Karpas-422 (cell line): ENCODE data around the gene SPRY4. TPM values are rescaled to one million over a fixed set of nuclear protein-coding genes. Genes with fewer than 3 reads are reported as not detected.

Experiments
- DNase-seq: peaks from one replicate; pipeline ENCODE4 v3.0.0-alpha.2; 2015
- H2AFZ ChIP-seq: fragments of 200-600 bp; sonication (generic); 2 replicates; pipeline ENCODE4 v1.6.1; 2014; ENCODE audit warnings: antibody characterized with exemption, low read length, mixed read lengths
- H3K27ac ChIP-seq: fragments of 200-600 bp; sonication (generic); 2 replicates; pipeline ENCODE4 v1.5.1; 2014; ENCODE audit warnings: mild to moderate bottlenecking, low read length, moderate library complexity
- H3K27me3 ChIP-seq: fragments of 200-600 bp; sonication (generic); 2 replicates; pipeline ENCODE4 v1.6.1; 2014; ENCODE audit warnings: low read length, mixed read lengths
- H3K36me3 ChIP-seq: fragments of 200-600 bp; sonication (generic); 2 replicates; pipeline ENCODE4 v1.6.1; 2014; ENCODE audit warnings: low read length, mixed read lengths; ENCODE audit not compliant: insufficient read depth
- H3K4me1 ChIP-seq: fragments of 200-600 bp; sonication (generic); 2 replicates; pipeline ENCODE4 v1.6.1; 2014; ENCODE audit warnings: mild to moderate bottlenecking, low read length, mixed read lengths
- H3K4me2 ChIP-seq: fragments of 200-600 bp; sonication (generic); 2 replicates; pipeline ENCODE4 v1.6.1; 2014; ENCODE audit warnings: low read length, low read depth, mild to moderate bottlenecking; ENCODE audit not compliant: poor library complexity, severe bottlenecking
- H3K4me3 ChIP-seq: fragments of 200-600 bp; sonication (generic); 2 replicates; pipeline ENCODE4 v1.5.1; 2014; ENCODE audit warnings: mild to moderate bottlenecking, antibody characterized with exemption, low read length, mixed read lengths
- H3K79me2 ChIP-seq: fragments of 200-600 bp; sonication (generic); 2 replicates; pipeline ENCODE4 v1.6.1; 2014; ENCODE audit warnings: mild to moderate bottlenecking, low read length, mixed read lengths
- H3K9ac ChIP-seq: fragments of 200-600 bp; sonication (generic); 2 replicates; pipeline ENCODE4 v1.6.0; 2014; ENCODE audit warnings: low read length
- H3K9me2 ChIP-seq: fragments of 200-600 bp; sonication (generic), shearing (Covaris generic); replicated peaks from 2 replicates; pipeline ENCODE4 v1.6.0; 2014; ENCODE audit warnings: mild to moderate bottlenecking, low read length, moderate library complexity; ENCODE audit not compliant: insufficient read depth
- H3K9me3 ChIP-seq: fragments of 300-700, 200-600 bp; sonication (generic); 2 replicates; pipeline ENCODE4 v1.6.1; 2014; ENCODE audit warnings: low read length, mixed read lengths
- H4K20me1 ChIP-seq: fragments of 200-600 bp; sonication (generic); 2 replicates; pipeline ENCODE4 v1.6.1; 2014; ENCODE audit warnings: mild to moderate bottlenecking, antibody characterized with exemption, low read length, low read depth; ENCODE audit not compliant: insufficient read depth
- total RNA-seq: library from RNA; depleted of rRNA; stranded (reverse); fragments of >200 nt; shearing (Covaris generic); gene quantifications from 2 replicates; pipeline ENCODE4 v1.2.3, GENCODE V29; 2014; ENCODE audit warnings: low replicate concordance

SPRY4 gene
- total RNA-seq, 1 experiment from 2014 or later = 0.26 TPM

DNA sequence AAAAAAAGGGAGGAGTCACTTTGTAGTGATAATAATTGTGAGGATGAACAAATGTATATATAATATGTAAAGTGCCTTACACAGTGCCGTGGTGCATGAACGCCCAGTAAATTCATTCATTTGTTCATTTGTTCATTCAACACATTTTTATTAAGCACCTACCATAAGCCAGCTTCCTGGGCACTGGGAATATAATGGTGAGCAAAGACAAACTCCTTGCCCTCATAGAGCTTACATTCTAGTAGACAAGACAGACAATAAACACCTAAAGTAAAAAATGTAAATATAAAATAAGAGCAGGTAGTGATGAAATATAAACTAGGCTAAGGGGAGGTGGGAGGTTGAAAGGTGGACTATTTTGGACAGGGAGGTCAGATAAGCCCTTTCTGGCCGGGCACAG is 32.0 kb downstream of the SPRY4 start:
- no peak for DNase-seq
- Histone ChIP-seq H2AFZ (no peak overlapping the region), H3K27me3 (no peaks in the 10 kb centered on the region), H3K9me2 (no peaks in the 10 kb centered on the region), H3K4me2 (no peak overlapping the region), H3K9me3 (no peaks in the 10 kb centered on the region), H4K20me1 (no peaks in the 10 kb centered on the region), H3K79me2 (no peaks in the 10 kb centered on the region), H3K27ac (no peak overlapping the region), H3K4me3 (no peak overlapping the region), H3K9ac (no peak overlapping the region), H3K36me3 (no peaks in the 10 kb centered on the region), H3K4me1 (no peaks in the 10 kb centered on the region)

DNA sequence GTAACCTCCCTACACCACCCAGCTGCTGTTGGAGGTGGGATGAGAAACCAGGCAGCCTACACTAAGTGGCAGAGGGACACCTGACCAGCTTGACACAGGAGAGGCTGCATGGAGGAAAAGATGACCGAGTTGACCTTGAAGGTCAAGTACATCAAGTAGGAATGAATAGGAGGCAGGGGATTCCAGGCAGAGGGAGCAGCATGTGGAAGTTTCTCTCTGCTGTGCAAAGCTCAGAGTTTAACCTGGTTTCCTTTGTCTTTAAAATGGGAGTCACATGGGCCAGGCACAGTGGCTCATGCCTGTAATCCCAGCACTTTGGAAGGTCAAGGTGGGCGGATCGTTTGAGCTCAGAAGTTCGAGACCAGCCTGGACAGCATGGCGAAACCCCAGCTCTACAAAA is 32.6 kb downstream of the SPRY4 start:
- Histone ChIP-seq H3K9me3 (no peaks in the 10 kb centered on the region), H3K27ac (no peak overlapping the region), H4K20me1 (no peaks in the 10 kb centered on the region), H3K27me3 (no peaks in the 10 kb centered on the region), H3K4me3 (no peak overlapping the region), H3K9me2 (no peaks in the 10 kb centered on the region), H3K79me2 (no peaks in the 10 kb centered on the region), H2AFZ (no peak overlapping the region), H3K4me2 (no peak overlapping the region), H3K36me3 (no peaks in the 10 kb centered on the region), H3K4me1 (no peaks in the 10 kb centered on the region), H3K9ac (no peak overlapping the region)
- no peak for DNase-seq

DNA sequence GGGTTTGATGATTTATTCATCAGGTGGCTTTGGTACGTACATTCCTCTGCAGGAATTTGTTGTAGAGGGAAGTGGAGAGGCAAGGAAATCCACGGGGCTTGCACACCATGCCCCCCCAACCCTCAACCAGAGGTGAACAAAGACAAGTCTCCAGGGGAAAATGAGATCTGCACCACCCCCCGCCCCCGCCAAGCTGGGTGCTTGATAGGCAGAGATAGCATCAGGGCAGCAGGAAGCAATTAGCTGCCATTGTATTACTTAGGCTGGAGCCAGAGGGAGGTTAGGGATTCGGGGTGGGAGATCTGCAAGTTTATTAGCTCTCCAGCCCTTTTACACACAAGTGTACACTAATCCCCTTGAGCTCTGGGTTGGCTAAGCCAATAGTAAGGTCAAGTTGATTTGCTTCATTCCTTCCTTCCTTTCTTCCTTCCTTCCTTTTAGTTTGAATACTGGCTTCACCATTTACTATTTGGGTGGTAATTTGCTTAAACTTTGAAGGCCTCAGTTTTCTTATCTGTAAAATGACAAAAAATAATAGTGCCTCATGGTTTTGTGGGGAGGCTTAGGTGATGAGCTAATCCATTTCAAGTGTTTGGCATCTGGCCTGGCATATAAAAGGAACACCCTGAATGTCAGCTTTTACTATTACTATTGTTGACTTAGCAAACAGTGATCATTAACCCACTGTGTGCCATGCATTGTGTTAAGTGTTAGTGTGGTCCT is 34.1 kb downstream of the SPRY4 start:
- H3K27me3 ChIP-seq = no peaks in the 10 kb centered on the region
- no peak overlapping the region for H2AFZ ChIP-seq
- no peak overlapping the region for H3K27ac ChIP-seq
- H3K36me3 ChIP-seq = no peaks in the 10 kb centered on the region
- no peak overlapping the region for H3K4me2 ChIP-seq
- DNase-seq = no peak
- no peak overlapping the region for H3K4me3 ChIP-seq
- H3K79me2 ChIP-seq = no peaks in the 10 kb centered on the region
- H3K9ac ChIP-seq = no peak overlapping the region
- no peaks in the 10 kb centered on the region for H3K9me2 ChIP-seq
- H3K9me3 ChIP-seq = no peaks in the 10 kb centered on the region
- no peaks in the 10 kb centered on the region for H3K4me1 ChIP-seq
- H4K20me1 ChIP-seq = no peaks in the 10 kb centered on the region

DNA sequence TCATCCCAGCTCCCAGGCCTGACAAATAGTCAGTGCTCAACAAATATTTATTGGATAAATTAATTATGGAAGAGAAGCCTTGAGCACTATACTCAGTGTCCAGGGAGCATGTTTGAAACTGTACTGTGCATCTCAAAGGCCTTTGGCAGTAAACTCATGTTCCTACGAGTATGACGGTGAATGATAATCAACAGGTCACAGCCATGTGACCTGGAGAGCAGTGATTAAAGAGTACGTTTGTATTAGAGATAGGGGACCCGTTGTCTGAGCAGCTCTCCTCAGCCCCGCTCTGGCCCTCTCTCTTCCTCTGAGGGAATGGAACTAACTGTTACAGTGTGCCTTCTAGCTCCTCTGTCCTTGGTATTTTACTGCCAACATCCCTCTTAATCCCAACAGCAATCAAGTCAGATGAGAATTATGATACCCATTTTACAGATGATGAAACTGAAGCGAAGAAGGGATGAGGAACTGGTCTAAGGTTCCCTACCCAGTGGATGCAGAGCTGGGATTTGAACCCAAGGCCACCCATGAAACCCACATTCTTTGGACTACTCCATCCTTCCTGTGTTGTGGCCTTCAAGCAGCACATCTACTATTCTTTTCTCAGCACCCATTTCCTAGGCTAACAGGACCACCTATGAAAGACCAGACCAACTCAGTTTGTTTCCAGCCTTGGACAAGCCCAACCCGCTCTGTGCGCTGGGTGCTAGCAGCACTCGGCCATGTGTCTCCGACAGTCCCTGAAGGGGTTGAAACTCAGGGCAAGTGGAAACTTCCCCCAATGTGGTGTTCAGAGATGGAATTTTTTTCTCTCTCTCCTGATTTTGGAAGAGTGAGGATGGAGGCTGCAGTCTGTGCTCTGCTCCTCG is 34.9 kb downstream of the SPRY4 start:
- no peaks in the 10 kb centered on the region for H3K27me3 ChIP-seq
- no peaks in the 10 kb centered on the region for H3K9me3 ChIP-seq

DNA sequence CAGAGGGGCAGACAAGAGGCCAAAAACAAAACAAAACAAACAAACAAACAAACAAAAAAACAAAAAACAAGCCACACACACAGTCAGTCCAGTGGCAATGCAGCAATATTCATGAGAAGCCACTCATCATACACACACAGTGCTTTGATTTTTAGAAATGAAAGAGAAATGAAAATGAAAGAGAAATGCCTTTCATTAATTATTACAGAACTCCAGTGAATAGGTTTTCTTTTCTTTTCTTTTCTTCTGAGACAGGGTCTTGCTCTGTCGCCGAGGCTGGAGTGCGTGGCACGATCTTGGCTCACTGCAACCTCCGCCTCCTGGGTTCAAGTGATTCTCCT is 36.9 kb downstream of the SPRY4 start:
- no peak overlapping the region for H3K4me3 ChIP-seq
- no peaks in the 10 kb centered on the region for H3K4me1 ChIP-seq
- no peak overlapping the region for H3K9ac ChIP-seq
- H4K20me1 ChIP-seq = no peaks in the 10 kb centered on the region
- H3K27me3 ChIP-seq = no peaks in the 10 kb centered on the region
- DNase-seq = no peak
- no peak overlapping the region for H3K27ac ChIP-seq
- no peaks in the 10 kb centered on the region for H3K79me2 ChIP-seq
- H3K36me3 ChIP-seq = no peaks in the 10 kb centered on the region
- no peaks in the 10 kb centered on the region for H3K9me3 ChIP-seq
- no peaks in the 10 kb centered on the region for H3K9me2 ChIP-seq
- no peak overlapping the region for H3K4me2 ChIP-seq
- H2AFZ ChIP-seq = no peak overlapping the region

More for the DNA sequence above, 34.9 kb downstream of the SPRY4 start:
- Histone ChIP-seq H2AFZ (no peak overlapping the region), H4K20me1 (no peaks in the 10 kb centered on the region), H3K4me1 (no peaks in the 10 kb centered on the region), H3K9ac (no peak overlapping the region), H3K4me2 (no peak overlapping the region), H3K79me2 (no peaks in the 10 kb centered on the region), H3K36me3 (no peaks in the 10 kb centered on the region), H3K27ac (no peak overlapping the region), H3K9me2 (no peaks in the 10 kb centered on the region), H3K4me3 (no peak overlapping the region)
- no peak for DNase-seq

DNA sequence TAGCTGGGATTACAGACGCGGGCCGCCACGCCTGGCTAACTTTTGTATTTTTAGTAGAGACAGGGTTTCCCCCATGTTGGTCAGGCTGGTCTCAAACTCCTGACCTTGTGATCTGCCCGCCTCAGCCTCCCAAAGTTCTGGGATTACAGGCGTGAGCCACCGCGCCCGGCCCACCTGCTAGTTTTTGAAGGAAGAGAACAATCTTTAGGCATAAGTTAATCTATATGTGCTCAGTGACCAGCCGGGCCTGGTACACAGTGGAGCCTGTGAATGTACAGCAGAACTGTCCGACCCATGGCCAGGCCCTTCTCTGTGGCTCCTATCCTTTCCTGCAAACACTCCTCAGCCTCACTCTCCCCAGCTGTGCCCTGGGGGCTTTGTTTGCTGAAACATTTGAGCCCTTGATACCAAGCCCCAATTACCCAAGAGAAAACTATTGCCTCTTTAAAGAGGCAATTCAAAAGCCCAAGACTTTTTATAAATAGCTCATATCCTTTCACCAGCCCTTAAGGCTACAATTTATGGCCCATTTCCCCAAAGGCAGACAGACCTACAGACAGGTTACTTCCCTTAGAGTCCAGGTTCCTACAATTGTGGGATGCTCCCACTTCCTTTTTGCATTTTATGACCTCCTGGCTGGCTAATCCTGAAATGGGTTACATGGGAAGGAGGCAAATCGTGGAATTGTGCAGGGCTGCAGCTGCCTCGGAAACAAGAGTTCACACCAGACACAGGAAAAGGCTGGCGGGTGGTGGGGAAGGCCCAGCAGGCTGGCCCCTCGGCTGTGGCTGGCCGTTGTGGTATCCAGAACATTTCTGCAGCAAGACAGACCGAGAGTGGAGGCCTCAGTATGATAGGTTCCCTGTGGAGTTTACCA is 37.5 kb downstream of the SPRY4 start:
- Histone ChIP-seq H3K9me3 (no peaks in the 10 kb centered on the region), H3K36me3 (no peaks in the 10 kb centered on the region), H3K4me2 (no peak overlapping the region), H3K9ac (no peak overlapping the region), H3K27me3 (no peaks in the 10 kb centered on the region), H2AFZ (no peak overlapping the region), H4K20me1 (no peaks in the 10 kb centered on the region), H3K27ac (no peak overlapping the region), H3K79me2 (no peaks in the 10 kb centered on the region), H3K9me2 (no peaks in the 10 kb centered on the region), H3K4me1 (no peaks in the 10 kb centered on the region), H3K4me3 (no peak overlapping the region)
- no peak for DNase-seq

DNA sequence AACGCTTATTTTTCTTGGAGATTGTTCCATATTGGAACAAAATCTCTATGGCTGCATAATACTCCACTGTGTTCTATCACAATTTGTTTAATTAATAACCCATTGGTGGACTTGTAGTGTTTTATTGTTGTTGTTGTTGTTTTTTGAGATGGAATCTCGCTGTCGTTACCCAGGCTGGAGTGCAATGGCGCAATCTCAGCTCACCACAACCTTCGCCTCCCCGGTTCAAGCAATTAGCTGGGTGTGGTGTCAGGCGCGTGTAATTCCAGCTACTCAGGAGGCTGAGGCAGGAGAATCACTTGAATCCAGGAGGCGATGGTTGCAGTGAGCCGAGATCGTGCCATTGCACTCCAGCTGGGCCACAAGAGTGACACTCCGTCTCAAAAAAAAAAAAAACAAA is 38.7 kb downstream of the SPRY4 start:
- no peak for DNase-seq
- Histone ChIP-seq H3K9me2 (no peaks in the 10 kb centered on the region), H3K79me2 (no peaks in the 10 kb centered on the region), H3K9ac (no peak overlapping the region), H4K20me1 (no peaks in the 10 kb centered on the region), H3K36me3 (no peaks in the 10 kb centered on the region), H3K9me3 (no peaks in the 10 kb centered on the region), H3K27ac (no peak overlapping the region), H2AFZ (no peak overlapping the region), H3K4me2 (no peak overlapping the region), H3K4me3 (no peak overlapping the region), H3K4me1 (no peaks in the 10 kb centered on the region), H3K27me3 (no peaks in the 10 kb centered on the region)

DNA sequence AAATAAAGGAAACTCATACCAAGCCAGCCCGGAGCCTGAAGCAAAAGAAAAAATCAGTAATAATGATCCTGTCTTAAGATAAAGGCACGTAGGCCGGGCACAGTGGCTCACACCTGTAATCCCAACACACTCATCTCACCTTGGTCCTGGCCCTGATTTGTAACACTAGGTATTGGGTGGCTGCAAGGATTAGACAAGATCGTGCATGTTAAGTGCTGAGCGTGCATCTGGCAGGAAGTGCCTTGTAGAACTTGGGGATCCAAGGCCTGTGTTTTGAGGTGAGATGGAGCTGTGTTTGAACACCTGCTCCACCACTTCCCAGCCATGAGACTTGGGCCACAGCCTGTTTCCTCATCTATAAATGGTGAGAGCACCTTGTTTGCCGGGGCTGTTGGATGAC is 41.5 kb downstream of the SPRY4 start:
- Histone ChIP-seq H3K4me1 (no peaks in the 10 kb centered on the region), H3K36me3 (no peaks in the 10 kb centered on the region), H3K9me3 (no peaks in the 10 kb centered on the region), H3K9me2 (no peaks in the 10 kb centered on the region), H4K20me1 (no peaks in the 10 kb centered on the region), H3K27me3 (no peaks in the 10 kb centered on the region), H2AFZ (no peak overlapping the region), H3K79me2 (no peaks in the 10 kb centered on the region), H3K4me3 (no peak overlapping the region), H3K9ac (no peak overlapping the region), H3K27ac (no peak overlapping the region), H3K4me2 (no peak overlapping the region)
- DNase-seq = no peak
